Neural cell (in vitro differentiated cells): ENCODE data around the gene FAM229A.

Source experiments
- EP300 ChIP-seq: fragments of 450-650 bp; conservative IDR thresholded peaks from 2 replicates; pipeline ENCODE4 v1.6.1; 2014; ENCODE audit warnings: antibody characterized with exemption, mild to moderate bottlenecking, moderate library complexity; ENCODE audit not compliant: poor library complexity, severe bottlenecking
- POLR2AphosphoS5 ChIP-seq: IDR thresholded peaks from 2 replicates; pipeline ENCODE4 v1.6.1; 2012
- TF ChIP-seq, protein P1 (sequence below): fragments of 450-650 bp; IDR thresholded peaks from 2 replicates; pipeline ENCODE4 v1.5.1; 2014; ENCODE audit warnings: antibody characterized with exemption, mild to moderate bottlenecking, moderate library complexity; ENCODE audit not compliant: poor library complexity, severe bottlenecking

DNA sequence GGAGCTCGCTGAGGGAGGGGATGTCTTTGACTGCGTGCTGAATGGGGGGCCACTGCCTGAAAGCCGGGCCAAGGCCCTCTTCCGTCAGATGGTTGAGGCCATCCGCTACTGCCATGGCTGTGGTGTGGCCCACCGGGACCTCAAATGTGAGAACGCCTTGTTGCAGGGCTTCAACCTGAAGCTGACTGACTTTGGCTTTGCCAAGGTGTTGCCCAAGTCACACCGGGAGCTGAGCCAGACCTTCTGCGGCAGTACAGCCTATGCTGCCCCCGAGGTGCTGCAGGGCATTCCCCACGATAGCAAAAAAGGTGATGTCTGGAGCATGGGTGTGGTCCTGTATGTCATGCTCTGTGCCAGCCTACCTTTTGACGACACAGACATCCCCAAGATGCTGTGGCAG, 1.4 kb upstream of the FAM229A start:
- TF ChIP-seq, protein P1, sequence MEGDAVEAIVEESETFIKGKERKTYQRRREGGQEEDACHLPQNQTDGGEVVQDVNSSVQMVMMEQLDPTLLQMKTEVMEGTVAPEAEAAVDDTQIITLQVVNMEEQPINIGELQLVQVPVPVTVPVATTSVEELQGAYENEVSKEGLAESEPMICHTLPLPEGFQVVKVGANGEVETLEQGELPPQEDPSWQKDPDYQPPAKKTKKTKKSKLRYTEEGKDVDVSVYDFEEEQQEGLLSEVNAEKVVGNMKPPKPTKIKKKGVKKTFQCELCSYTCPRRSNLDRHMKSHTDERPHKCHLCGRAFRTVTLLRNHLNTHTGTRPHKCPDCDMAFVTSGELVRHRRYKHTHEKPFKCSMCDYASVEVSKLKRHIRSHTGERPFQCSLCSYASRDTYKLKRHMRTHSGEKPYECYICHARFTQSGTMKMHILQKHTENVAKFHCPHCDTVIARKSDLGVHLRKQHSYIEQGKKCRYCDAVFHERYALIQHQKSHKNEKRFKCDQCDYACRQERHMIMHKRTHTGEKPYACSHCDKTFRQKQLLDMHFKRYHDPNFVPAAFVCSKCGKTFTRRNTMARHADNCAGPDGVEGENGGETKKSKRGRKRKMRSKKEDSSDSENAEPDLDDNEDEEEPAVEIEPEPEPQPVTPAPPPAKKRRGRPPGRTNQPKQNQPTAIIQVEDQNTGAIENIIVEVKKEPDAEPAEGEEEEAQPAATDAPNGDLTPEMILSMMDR, result no peak
- no peak for TF ChIP-seq POLR2AphosphoS5
- TF ChIP-seq EP300, result no peak
